Neural cell (in vitro differentiated cells): ENCODE results near the gene PRTG.

Source experiments
- CTCF ChIP-seq: fragments of 450-650 bp; IDR thresholded peaks from 2 replicates; pipeline ENCODE4 v1.5.1; 2014; ENCODE audit warnings: antibody characterized with exemption, mild to moderate bottlenecking, moderate library complexity; ENCODE audit not compliant: poor library complexity, severe bottlenecking
- EP300 ChIP-seq: fragments of 450-650 bp; conservative IDR thresholded peaks from 2 replicates; pipeline ENCODE4 v1.6.1; 2014; ENCODE audit warnings: antibody characterized with exemption, mild to moderate bottlenecking, moderate library complexity; ENCODE audit not compliant: poor library complexity, severe bottlenecking
- POLR2AphosphoS5 ChIP-seq: IDR thresholded peaks from 2 replicates; pipeline ENCODE4 v1.6.1; 2012
- REST ChIP-seq: IDR thresholded peaks from 2 replicates; pipeline ENCODE4 v1.6.1; 2012; ENCODE audit warnings: borderline replicate concordance
- TAF1 ChIP-seq: IDR thresholded peaks from 2 replicates; pipeline ENCODE4 v1.6.1; 2012; ENCODE audit warnings: low read depth

GRCh38 chr15:55615445-55615844 lies 127.5 kb downstream of the PRTG start:
- TF ChIP-seq REST (no peak), CTCF (no peak), TAF1 (no peak), EP300 (no peak), POLR2AphosphoS5 (no peak)
